ENCODE data around the gene MINAR1.

MINAR1 gene

DNA sequence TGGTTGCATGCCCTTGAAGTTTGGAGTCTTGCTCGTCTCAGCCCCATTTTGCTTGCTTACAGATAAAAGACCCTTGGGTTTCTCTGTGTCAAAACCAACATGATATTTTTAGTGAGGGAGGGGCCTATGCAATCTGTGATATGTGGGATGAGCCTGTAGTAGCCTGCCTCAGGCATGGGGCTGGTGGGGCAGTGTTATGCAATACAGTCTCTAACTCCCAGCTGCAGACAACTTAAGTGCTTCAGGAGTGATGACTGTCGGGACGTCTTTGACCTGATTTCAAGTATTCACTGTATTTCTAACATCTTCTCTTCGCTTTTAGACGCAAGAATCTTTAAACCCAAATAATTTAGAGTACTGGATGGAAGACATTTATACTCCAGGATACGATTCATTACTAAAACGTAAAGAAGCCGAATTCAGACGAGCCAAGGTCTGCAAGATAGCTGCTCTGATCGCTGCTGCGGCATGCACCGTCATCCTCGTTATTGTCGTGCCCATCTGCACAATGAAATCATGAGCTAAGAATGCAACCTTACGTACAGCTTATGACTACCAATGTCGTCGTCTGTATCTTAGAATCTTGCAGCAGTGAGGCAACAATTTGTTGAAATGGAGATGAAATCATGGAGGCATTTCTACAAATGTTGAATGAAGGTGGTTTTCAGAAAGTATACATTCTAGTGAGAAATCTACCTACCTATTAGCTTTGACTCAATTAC is 35.9 kb downstream of the MINAR1 start:
- Histone ChIP-seq H3K4me3 (ENCODE audit: low read depth, low read length) (no peak overlapping the region), H3K36me3 (ENCODE audit: control insufficient read depth, insufficient read depth, low read length) (no peaks in the 10 kb centered on the region), H3K9ac (ENCODE audit: low read depth, low read length) (no peak overlapping the region), H3K4me1 (ENCODE audit: control insufficient read depth, insufficient read depth, low read length) (no peaks in the 10 kb centered on the region), H3K9me3 (ENCODE audit: control insufficient read depth, insufficient read depth, low read length) (no peaks in the 10 kb centered on the region), H3K27ac (ENCODE audit: low read depth, low read length) (no peak overlapping the region), H3K27me3 (ENCODE audit: control insufficient read depth, insufficient read depth, low read length) (no peaks in the 10 kb centered on the region)

- no peak overlapping the region for H3K27ac ChIP-seq (ENCODE audit: low read depth, low read length)
- H3K36me3 ChIP-seq (ENCODE audit: control insufficient read depth, insufficient read depth, low read length), result no peaks in the 10 kb centered on the region
- H3K27me3 ChIP-seq (ENCODE audit: control insufficient read depth, insufficient read depth, low read length), result no peaks in the 10 kb centered on the region
Observed at GRCh38 chr15:79472446-79472845, 40.3 kb downstream of the MINAR1 start.

GRCh38 chr15:79474252-79474651 is 42.1 kb downstream of the MINAR1 start:
- Histone ChIP-seq H3K4me1 (ENCODE audit: control insufficient read depth, insufficient read depth, low read length) (no peaks in the 10 kb centered on the region), H3K27ac (ENCODE audit: low read depth, low read length) (no peak overlapping the region), H3K27me3 (ENCODE audit: control insufficient read depth, insufficient read depth, low read length) (no peaks in the 10 kb centered on the region), H3K4me3 (ENCODE audit: low read depth, low read length) (no peak overlapping the region), H3K9me3 (ENCODE audit: control insufficient read depth, insufficient read depth, low read length) (no peaks in the 10 kb centered on the region), H3K9ac (ENCODE audit: low read depth, low read length) (no peak overlapping the region), H3K36me3 (ENCODE audit: control insufficient read depth, insufficient read depth, low read length) (no peaks in the 10 kb centered on the region)

More at GRCh38 chr15:79472446-79472845, 40.3 kb downstream of the MINAR1 start:
- no peak overlapping the region for H3K9ac ChIP-seq (ENCODE audit: low read depth, low read length)
- no peak overlapping the region for H3K4me3 ChIP-seq (ENCODE audit: low read depth, low read length)
- H3K9me3 ChIP-seq (ENCODE audit: control insufficient read depth, insufficient read depth, low read length), result no peaks in the 10 kb centered on the region
- no peaks in the 10 kb centered on the region for H3K4me1 ChIP-seq (ENCODE audit: control insufficient read depth, insufficient read depth, low read length)

GRCh38 chr15:79475306-79475705 is 43.2 kb downstream of the MINAR1 start:
- Histone ChIP-seq H3K27ac (ENCODE audit: low read depth, low read length) (no peak overlapping the region), H3K27me3 (ENCODE audit: control insufficient read depth, insufficient read depth, low read length) (no peaks in the 10 kb centered on the region), H3K4me3 (ENCODE audit: low read depth, low read length) (no peak overlapping the region), H3K9ac (ENCODE audit: low read depth, low read length) (no peak overlapping the region), H3K4me1 (ENCODE audit: control insufficient read depth, insufficient read depth, low read length) (no peaks in the 10 kb centered on the region), H3K9me3 (ENCODE audit: control insufficient read depth, insufficient read depth, low read length) (no peaks in the 10 kb centered on the region), H3K36me3 (ENCODE audit: control insufficient read depth, insufficient read depth, low read length) (no peaks in the 10 kb centered on the region)

- Histone ChIP-seq H3K36me3 (ENCODE audit: control insufficient read depth, insufficient read depth, low read length) (no peaks in the 10 kb centered on the region), H3K4me1 (ENCODE audit: control insufficient read depth, insufficient read depth, low read length) (no peaks in the 10 kb centered on the region), H3K27me3 (ENCODE audit: control insufficient read depth, insufficient read depth, low read length) (no peaks in the 10 kb centered on the region), H3K9ac (ENCODE audit: low read depth, low read length) (no peak overlapping the region), H3K27ac (ENCODE audit: low read depth, low read length) (no peak overlapping the region), H3K4me3 (ENCODE audit: low read depth, low read length) (no peak overlapping the region), H3K9me3 (ENCODE audit: control insufficient read depth, insufficient read depth, low read length) (no peaks in the 10 kb centered on the region)
Observed at GRCh38 chr15:79478108-79478507, 46.0 kb downstream of the MINAR1 start.

DNA sequence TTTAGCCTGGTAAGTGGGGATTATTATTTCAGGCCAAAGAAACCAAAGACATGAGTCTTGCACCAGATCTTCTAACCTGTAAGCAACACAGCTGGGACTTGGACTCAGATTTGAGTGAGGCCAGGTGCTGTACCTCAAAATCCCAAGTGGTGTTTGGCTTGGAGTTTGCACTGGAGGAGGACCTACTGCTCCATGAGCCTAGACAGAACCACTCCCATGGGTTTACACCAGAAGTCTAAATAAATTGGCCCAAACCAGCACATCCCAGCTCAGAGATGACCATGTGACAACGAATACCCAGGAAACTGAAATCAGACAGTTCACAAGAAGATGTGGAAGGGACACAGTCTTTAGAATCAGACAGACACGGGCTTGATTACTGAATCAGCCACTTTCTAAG is 47.5 kb downstream of the MINAR1 start:
- H3K4me1 ChIP-seq (ENCODE audit: control insufficient read depth, insufficient read depth, low read length), result no peaks in the 10 kb centered on the region
- no peak overlapping the region for H3K9ac ChIP-seq (ENCODE audit: low read depth, low read length)
- H3K36me3 ChIP-seq (ENCODE audit: control insufficient read depth, insufficient read depth, low read length), result no peaks in the 10 kb centered on the region
- no peak overlapping the region for H3K4me3 ChIP-seq (ENCODE audit: low read depth, low read length)
- H3K27me3 ChIP-seq (ENCODE audit: control insufficient read depth, insufficient read depth, low read length), result no peaks in the 10 kb centered on the region
- H3K9me3 ChIP-seq (ENCODE audit: control insufficient read depth, insufficient read depth, low read length), result no peaks in the 10 kb centered on the region
- no peak overlapping the region for H3K27ac ChIP-seq (ENCODE audit: low read depth, low read length)

DNA sequence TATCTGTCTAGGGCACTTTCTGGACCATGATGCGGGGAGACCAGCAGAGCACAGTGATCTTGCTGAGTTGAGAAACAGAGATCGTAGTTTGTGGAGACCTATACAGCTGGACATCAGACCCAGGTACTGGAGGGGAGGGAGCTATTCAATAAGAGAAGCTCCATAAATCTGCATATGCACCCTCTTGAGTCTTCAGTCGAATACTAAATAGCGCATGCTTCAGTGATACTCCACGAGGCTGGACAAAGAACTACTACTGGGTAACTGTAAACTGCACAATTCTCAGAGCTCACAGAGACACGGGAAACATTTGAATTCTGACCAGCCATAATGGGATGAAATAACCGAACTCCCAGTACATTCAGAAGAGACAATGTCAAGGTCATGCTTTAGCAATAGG is 49.7 kb downstream of the MINAR1 start:
- Histone ChIP-seq H3K9me3 (ENCODE audit: control insufficient read depth, insufficient read depth, low read length) (no peaks in the 10 kb centered on the region), H3K4me1 (ENCODE audit: control insufficient read depth, insufficient read depth, low read length) (no peaks in the 10 kb centered on the region), H3K27me3 (ENCODE audit: control insufficient read depth, insufficient read depth, low read length) (no peaks in the 10 kb centered on the region), H3K36me3 (ENCODE audit: control insufficient read depth, insufficient read depth, low read length) (no peaks in the 10 kb centered on the region), H3K27ac (ENCODE audit: low read depth, low read length) (no peak overlapping the region), H3K9ac (ENCODE audit: low read depth, low read length) (no peak overlapping the region), H3K4me3 (ENCODE audit: low read depth, low read length) (no peak overlapping the region)

Measured in HUES48 (cell line).